GM23338 (cell line): ENCODE results near the gene GSDME. TPM values are rescaled to one million over a fixed set of nuclear protein-coding genes. Genes with fewer than 3 reads are reported as not detected.

ENCODE experiments used
- ATAC-seq: fragments of 200-7000 bp; cut with Tn5 transposase; 3 replicates; pipeline ENCODE4 v1.9.1; 2020
- DNase-seq: peaks from one replicate; pipeline ENCODE4 v3.0.0-alpha.2; 2015; ENCODE audit warnings: low spot score
- H2AFZ ChIP-seq: fragments of 200-600 bp; sonication (generic); 2 replicates; pipeline ENCODE4 v1.8.0; 2016; ENCODE audit warnings: antibody characterized with exemption, mild to moderate bottlenecking, moderate library complexity
- H3F3A ChIP-seq: fragments of 200-600 bp; sonication (generic); replicated peaks from 2 replicates; pipeline ENCODE4 v1.8.0; 2017; ENCODE audit warnings: antibody characterized with exemption, mixed run types, low read depth
- H3K27ac ChIP-seq: fragments of 200-600 bp; sonication (generic); 2 replicates; pipeline ENCODE4 v1.6.1; 2016; ENCODE audit warnings: low read depth
- H3K27me3 ChIP-seq: fragments of 200-600 bp; sonication (generic); 2 replicates; pipeline ENCODE4 v1.8.0; 2016; ENCODE audit warnings: mild to moderate bottlenecking, mixed run types, moderate library complexity; ENCODE audit not compliant: insufficient read depth
- H3K36me3 ChIP-seq: fragments of 200-600 bp; sonication (generic); 2 replicates; pipeline ENCODE4 v1.8.0; 2016; ENCODE audit warnings: mild to moderate bottlenecking; ENCODE audit not compliant: insufficient read depth
- H3K4me1 ChIP-seq: fragments of 200-600 bp; sonication (generic); 2 replicates; pipeline ENCODE4 v1.8.0; 2016; ENCODE audit warnings: mild to moderate bottlenecking, moderate library complexity; ENCODE audit not compliant: insufficient read depth
- H3K4me2 ChIP-seq: fragments of 200-600 bp; sonication (generic); 2 replicates; pipeline ENCODE4 v1.7.1; 2017; ENCODE audit warnings: mixed run types
- H3K4me3 ChIP-seq: fragments of 200-600 bp; sonication (generic); 2 replicates; pipeline ENCODE4 v1.6.1; 2016; ENCODE audit warnings: mixed run types
- H3K79me2 ChIP-seq: fragments of 200-600 bp; sonication (generic); replicated peaks from 2 replicates; pipeline ENCODE4 v1.8.0; 2017; ENCODE audit warnings: mild to moderate bottlenecking; ENCODE audit not compliant: insufficient read depth
- H3K9me2 ChIP-seq: fragments of 200-600 bp; sonication (generic); 2 replicates; pipeline ENCODE4 v1.8.0; 2017; ENCODE audit not compliant: insufficient read depth
- H4K20me1 ChIP-seq: fragments of 200-600 bp; sonication (generic); replicated peaks from 2 replicates; pipeline ENCODE4 v1.8.0; 2017; ENCODE audit warnings: mild to moderate bottlenecking; ENCODE audit not compliant: insufficient read depth
- H3K27ac Mint-ChIP-seq: 2 replicates; pipeline ENCODE4 v1.8.0; 2020; ENCODE audit warnings: inconsistent platforms, mild to moderate bottlenecking, moderate library complexity, mixed read lengths
- H3K27me3 Mint-ChIP-seq: 3 replicates; pipeline ENCODE4 v1.8.0; 2022; ENCODE audit warnings: low read depth, mild to moderate bottlenecking, moderate library complexity, mixed read lengths, inconsistent platforms; ENCODE audit not compliant: insufficient read depth, poor library complexity
- H3K36me3 Mint-ChIP-seq: 3 replicates; pipeline ENCODE4 v1.8.0; 2021; ENCODE audit warnings: low read depth, mild to moderate bottlenecking, inconsistent platforms, moderate library complexity, mixed read lengths
- H3K4me1 Mint-ChIP-seq: 3 replicates; pipeline ENCODE4 v1.8.0; 2020; ENCODE audit warnings: mild to moderate bottlenecking, inconsistent platforms, mixed read lengths
- H3K4me3 Mint-ChIP-seq: 3 replicates; pipeline ENCODE4 v1.8.0; 2021; ENCODE audit warnings: moderate library complexity, mild to moderate bottlenecking, inconsistent platforms, mixed read lengths
- H3K9me3 Mint-ChIP-seq: 3 replicates; pipeline ENCODE4 v1.8.0; 2020; ENCODE audit warnings: moderate library complexity, mild to moderate bottlenecking, inconsistent platforms, mixed read lengths
- CREB1 ChIP-seq: fragments of 250-450 bp; sonication (Bioruptor Pico); IDR thresholded peaks from 2 replicates; pipeline ENCODE4 v1.5.0; 2020; ENCODE audit warnings: low read depth, mild to moderate bottlenecking, moderate library complexity
- EZH2 ChIP-seq: fragments of 200-600 bp; sonication (generic); IDR thresholded peaks from one replicate; pipeline ENCODE4 v1.8.0; 2017; ENCODE audit warnings: antibody characterized with exemption, mild to moderate bottlenecking, low read depth; ENCODE audit not compliant: unreplicated experiment
- EZH2phosphoT487 ChIP-seq: fragments of 200-600 bp; sonication (generic); IDR thresholded peaks from one replicate; pipeline ENCODE4 v1.8.1; 2018; ENCODE audit warnings: antibody characterized with exemption; ENCODE audit not compliant: unreplicated experiment
- JUNB ChIP-seq: IDR thresholded peaks from one replicate; pipeline ENCODE4 v1.6.1; 2016; ENCODE audit warnings: antibody characterized with exemption; ENCODE audit not compliant: unreplicated experiment
- NANOG ChIP-seq: IDR thresholded peaks from 2 replicates; pipeline ENCODE4 v1.6.1; 2016; ENCODE audit warnings: antibody characterized with exemption, borderline replicate concordance
- POLR2AphosphoS5 ChIP-seq: IDR thresholded peaks from 2 replicates; pipeline ENCODE4 v1.6.1; 2016; ENCODE audit warnings: antibody characterized with exemption, low read depth
- STAT1 ChIP-seq: IDR thresholded peaks from one replicate; pipeline ENCODE4 v1.6.1; 2016; ENCODE audit warnings: antibody characterized with exemption; ENCODE audit not compliant: unreplicated experiment
- ZNF114 ChIP-seq: fragments of 250-450 bp; sonication (Bioruptor Pico); IDR thresholded peaks from 2 replicates; pipeline ENCODE4 v1.5.0; 2020; ENCODE audit warnings: mild to moderate bottlenecking, moderate library complexity
- ZNF331 ChIP-seq: fragments of 250-450 bp; sonication (Bioruptor Pico); IDR thresholded peaks from 2 replicates; pipeline ENCODE4 v1.5.0; 2020; ENCODE audit warnings: low read depth, mild to moderate bottlenecking, moderate library complexity
- polyA plus RNA-seq: library from polyadenylated mRNA; unstranded; fragments of >200 nt; fragmentation: Nextera tagmentation; extraction: Ambion mirVana; gene quantifications from 2 replicates; pipeline ENCODE4 v1.2.1, GENCODE V29; 2016
- total RNA-seq: library from RNA; depleted of rRNA; stranded (reverse); fragments of >200 nt; shearing (Covaris generic); gene quantifications from 2 replicates; pipeline ENCODE4 v1.2.3, GENCODE V29; 2014
- TF ChIP-seq, protein P1 (sequence below), 2 experiments: fragments of 200-600 bp in 1 of 2; sonication (generic) in 1 of 2; conservative IDR thresholded peaks; 2 replicates each; pipeline versions ENCODE4 v1.5.1 to v1.6.1; 2016 to 2017; ENCODE audit warnings: antibody characterized with exemption in 2 of 2, low read depth in 2 of 2, mild to moderate bottlenecking in 2 of 2, moderate library complexity in 1 of 2
- TF ChIP-seq, protein P2 (sequence below): fragments of 250-450 bp; sonication (Bioruptor Pico); IDR thresholded peaks from 2 replicates; pipeline ENCODE4 v1.5.0; 2020; ENCODE audit warnings: mild to moderate bottlenecking, moderate library complexity
- TF ChIP-seq, protein P3 (sequence below): IDR thresholded peaks from one replicate; pipeline ENCODE4 v1.6.1; 2018; ENCODE audit warnings: antibody characterized with exemption; ENCODE audit not compliant: unreplicated experiment
- TF ChIP-seq, protein P4 (sequence below): IDR thresholded peaks from 2 replicates; pipeline ENCODE4 v1.6.1; 2016; ENCODE audit warnings: antibody characterized with exemption

GSDME gene
- total and polyA plus RNA-seq, 2 experiments from 2014 or later = 8.3 to 8.5 TPM

DNA sequence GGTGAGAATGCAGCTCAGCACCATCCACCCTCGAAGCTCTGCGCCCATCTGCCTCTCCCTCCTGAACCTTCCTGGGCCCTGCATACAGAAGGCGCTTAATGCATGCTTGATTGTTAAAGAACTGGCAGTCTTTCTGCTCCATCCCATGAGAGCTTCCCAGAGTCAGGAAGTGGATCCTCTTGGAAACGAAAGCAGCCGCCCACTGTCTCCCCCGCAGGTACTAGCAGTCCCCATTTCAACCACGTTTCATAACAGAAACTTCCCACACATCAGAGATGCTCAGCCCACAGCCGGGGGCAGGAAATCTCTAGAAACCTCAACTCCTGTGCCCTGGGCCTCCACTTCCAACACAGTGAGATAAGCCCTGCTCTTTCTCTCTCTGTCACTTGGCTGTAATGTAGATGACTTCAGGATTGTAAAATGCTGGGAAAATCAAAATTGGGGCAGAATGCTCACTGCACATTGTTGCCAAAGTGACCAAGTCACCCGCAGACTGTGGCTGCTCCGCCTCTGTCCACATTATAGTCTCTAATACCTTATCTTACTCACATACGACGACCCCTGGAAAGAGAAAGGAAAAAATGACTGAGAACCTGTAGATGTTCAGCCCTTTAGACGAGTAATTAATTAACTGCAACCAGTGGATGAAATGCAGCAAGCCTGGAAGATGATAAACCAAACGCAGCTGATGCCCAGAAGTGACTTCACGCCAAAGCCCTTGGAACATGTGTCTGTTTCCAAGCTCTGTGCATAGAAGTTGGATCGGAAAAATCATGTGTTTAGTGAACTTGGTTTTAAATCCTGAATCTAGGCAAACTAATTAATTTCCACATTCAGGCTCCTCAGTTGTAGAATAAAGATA is 28.5 kb downstream of the GSDME start:
- ATAC-seq = no peak

More for the DNA sequence above, 28.5 kb downstream of the GSDME start:
- H3K4me3 Mint-ChIP-seq = no peak overlapping the region
- no peaks in the 10 kb centered on the region for H3K36me3 ChIP-seq
- TF ChIP-seq, protein P1, sequence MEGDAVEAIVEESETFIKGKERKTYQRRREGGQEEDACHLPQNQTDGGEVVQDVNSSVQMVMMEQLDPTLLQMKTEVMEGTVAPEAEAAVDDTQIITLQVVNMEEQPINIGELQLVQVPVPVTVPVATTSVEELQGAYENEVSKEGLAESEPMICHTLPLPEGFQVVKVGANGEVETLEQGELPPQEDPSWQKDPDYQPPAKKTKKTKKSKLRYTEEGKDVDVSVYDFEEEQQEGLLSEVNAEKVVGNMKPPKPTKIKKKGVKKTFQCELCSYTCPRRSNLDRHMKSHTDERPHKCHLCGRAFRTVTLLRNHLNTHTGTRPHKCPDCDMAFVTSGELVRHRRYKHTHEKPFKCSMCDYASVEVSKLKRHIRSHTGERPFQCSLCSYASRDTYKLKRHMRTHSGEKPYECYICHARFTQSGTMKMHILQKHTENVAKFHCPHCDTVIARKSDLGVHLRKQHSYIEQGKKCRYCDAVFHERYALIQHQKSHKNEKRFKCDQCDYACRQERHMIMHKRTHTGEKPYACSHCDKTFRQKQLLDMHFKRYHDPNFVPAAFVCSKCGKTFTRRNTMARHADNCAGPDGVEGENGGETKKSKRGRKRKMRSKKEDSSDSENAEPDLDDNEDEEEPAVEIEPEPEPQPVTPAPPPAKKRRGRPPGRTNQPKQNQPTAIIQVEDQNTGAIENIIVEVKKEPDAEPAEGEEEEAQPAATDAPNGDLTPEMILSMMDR (conservative IDR thresholded peaks at IDR 0.05; ENCODE audit: low read depth in 2 of 2) = no peak
- TF ChIP-seq STAT1 (no peak), CREB1 (no peak), JUNB (no peak), ZNF114 (CRISPR knock-in tag) (no peak), EZH2 (no peak), POLR2AphosphoS5 (no peak), EZH2phosphoT487 (no peak), ZNF331 (CRISPR knock-in tag) (no peak), NANOG (no peak)
- TF ChIP-seq, protein P2, sequence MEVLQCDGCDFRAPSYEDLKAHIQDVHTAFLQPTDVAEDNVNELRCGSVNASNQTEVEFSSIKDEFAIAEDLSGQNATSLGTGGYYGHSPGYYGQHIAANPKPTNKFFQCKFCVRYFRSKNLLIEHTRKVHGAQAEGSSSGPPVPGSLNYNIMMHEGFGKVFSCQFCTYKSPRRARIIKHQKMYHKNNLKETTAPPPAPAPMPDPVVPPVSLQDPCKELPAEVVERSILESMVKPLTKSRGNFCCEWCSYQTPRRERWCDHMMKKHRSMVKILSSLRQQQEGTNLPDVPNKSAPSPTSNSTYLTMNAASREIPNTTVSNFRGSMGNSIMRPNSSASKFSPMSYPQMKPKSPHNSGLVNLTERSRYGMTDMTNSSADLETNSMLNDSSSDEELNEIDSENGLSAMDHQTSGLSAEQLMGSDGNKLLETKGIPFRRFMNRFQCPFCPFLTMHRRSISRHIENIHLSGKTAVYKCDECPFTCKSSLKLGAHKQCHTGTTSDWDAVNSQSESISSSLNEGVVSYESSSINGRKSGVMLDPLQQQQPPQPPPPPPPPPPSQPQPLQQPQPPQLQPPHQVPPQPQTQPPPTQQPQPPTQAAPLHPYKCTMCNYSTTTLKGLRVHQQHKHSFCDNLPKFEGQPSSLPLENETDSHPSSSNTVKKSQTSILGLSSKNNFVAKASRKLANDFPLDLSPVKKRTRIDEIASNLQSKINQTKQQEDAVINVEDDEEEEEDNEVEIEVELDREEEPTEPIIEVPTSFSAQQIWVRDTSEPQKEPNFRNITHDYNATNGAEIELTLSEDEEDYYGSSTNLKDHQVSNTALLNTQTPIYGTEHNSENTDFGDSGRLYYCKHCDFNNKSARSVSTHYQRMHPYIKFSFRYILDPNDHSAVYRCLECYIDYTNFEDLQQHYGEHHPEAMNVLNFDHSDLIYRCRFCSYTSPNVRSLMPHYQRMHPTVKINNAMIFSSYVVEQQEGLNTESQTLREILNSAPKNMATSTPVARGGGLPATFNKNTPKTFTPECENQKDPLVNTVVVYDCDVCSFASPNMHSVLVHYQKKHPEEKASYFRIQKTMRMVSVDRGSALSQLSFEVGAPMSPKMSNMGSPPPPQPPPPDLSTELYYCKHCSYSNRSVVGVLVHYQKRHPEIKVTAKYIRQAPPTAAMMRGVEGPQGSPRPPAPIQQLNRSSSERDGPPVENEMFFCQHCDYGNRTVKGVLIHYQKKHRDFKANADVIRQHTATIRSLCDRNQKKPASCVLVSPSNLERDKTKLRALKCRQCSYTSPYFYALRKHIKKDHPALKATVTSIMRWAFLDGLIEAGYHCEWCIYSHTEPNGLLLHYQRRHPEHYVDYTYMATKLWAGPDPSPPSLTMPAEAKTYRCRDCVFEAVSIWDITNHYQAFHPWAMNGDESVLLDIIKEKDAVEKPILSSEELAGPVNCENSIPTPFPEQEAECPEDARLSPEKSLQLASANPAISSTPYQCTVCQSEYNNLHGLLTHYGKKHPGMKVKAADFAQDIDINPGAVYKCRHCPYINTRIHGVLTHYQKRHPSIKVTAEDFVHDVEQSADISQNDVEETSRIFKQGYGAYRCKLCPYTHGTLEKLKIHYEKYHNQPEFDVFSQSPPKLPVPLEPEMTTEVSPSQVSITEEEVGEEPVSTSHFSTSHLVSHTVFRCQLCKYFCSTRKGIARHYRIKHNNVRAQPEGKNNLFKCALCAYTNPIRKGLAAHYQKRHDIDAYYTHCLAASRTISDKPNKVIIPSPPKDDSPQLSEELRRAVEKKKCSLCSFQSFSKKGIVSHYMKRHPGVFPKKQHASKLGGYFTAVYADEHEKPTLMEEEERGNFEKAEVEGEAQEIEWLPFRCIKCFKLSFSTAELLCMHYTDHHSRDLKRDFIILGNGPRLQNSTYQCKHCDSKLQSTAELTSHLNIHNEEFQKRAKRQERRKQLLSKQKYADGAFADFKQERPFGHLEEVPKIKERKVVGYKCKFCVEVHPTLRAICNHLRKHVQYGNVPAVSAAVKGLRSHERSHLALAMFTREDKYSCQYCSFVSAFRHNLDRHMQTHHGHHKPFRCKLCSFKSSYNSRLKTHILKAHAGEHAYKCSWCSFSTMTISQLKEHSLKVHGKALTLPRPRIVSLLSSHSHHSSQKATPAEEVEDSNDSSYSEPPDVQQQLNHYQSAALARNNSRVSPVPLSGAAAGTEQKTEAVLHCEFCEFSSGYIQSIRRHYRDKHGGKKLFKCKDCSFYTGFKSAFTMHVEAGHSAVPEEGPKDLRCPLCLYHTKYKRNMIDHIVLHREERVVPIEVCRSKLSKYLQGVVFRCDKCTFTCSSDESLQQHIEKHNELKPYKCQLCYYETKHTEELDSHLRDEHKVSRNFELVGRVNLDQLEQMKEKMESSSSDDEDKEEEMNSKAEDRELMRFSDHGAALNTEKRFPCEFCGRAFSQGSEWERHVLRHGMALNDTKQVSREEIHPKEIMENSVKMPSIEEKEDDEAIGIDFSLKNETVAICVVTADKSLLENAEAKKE (CRISPR knock-in tag) = no peak
- TF ChIP-seq, protein P3, sequence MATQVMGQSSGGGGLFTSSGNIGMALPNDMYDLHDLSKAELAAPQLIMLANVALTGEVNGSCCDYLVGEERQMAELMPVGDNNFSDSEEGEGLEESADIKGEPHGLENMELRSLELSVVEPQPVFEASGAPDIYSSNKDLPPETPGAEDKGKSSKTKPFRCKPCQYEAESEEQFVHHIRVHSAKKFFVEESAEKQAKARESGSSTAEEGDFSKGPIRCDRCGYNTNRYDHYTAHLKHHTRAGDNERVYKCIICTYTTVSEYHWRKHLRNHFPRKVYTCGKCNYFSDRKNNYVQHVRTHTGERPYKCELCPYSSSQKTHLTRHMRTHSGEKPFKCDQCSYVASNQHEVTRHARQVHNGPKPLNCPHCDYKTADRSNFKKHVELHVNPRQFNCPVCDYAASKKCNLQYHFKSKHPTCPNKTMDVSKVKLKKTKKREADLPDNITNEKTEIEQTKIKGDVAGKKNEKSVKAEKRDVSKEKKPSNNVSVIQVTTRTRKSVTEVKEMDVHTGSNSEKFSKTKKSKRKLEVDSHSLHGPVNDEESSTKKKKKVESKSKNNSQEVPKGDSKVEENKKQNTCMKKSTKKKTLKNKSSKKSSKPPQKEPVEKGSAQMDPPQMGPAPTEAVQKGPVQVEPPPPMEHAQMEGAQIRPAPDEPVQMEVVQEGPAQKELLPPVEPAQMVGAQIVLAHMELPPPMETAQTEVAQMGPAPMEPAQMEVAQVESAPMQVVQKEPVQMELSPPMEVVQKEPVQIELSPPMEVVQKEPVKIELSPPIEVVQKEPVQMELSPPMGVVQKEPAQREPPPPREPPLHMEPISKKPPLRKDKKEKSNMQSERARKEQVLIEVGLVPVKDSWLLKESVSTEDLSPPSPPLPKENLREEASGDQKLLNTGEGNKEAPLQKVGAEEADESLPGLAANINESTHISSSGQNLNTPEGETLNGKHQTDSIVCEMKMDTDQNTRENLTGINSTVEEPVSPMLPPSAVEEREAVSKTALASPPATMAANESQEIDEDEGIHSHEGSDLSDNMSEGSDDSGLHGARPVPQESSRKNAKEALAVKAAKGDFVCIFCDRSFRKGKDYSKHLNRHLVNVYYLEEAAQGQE = no peak
- TF ChIP-seq, protein P4, sequence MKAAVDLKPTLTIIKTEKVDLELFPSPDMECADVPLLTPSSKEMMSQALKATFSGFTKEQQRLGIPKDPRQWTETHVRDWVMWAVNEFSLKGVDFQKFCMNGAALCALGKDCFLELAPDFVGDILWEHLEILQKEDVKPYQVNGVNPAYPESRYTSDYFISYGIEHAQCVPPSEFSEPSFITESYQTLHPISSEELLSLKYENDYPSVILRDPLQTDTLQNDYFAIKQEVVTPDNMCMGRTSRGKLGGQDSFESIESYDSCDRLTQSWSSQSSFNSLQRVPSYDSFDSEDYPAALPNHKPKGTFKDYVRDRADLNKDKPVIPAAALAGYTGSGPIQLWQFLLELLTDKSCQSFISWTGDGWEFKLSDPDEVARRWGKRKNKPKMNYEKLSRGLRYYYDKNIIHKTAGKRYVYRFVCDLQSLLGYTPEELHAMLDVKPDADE = no peak
- peaks cover 23% of the 10 kb centered on the region for H3K36me3 Mint-ChIP-seq
- no peaks in the 10 kb centered on the region for H4K20me1 ChIP-seq
- no peak overlapping the region for H3K27ac ChIP-seq
- H3K9me2 ChIP-seq = peaks cover 6% of the 10 kb centered on the region; the same call in 1 of the 2 replicates
- peaks cover 27% of the 10 kb centered on the region for H3F3A ChIP-seq
- H3K27ac Mint-ChIP-seq = no peak overlapping the region
- H2AFZ ChIP-seq = no peak overlapping the region
- H3K4me2 ChIP-seq = no peak overlapping the region
- peaks cover 27% of the 10 kb centered on the region for H3K4me1 ChIP-seq
- H3K27me3 Mint-ChIP-seq = peaks cover 19% of the 10 kb centered on the region
- H3K27me3 ChIP-seq = no peaks in the 10 kb centered on the region
- no peaks in the 10 kb centered on the region for H3K79me2 ChIP-seq
- H3K4me3 ChIP-seq = no peak overlapping the region
- peaks cover 19% of the 10 kb centered on the region for H3K9me3 Mint-ChIP-seq
- no peak for DNase-seq
- peaks cover 32% of the 10 kb centered on the region for H3K4me1 Mint-ChIP-seq
